Activated T-cell treated with anti-CD3 and anti-CD28 coated beads for 4 hours (primary cell): ENCODE data around the gene DNER.
"Not testable (repeated sequence)": the region's sequence is repeated elsewhere in the genome, so short reads cannot be mapped to it uniquely, and the experiment has no call there.

Source experiments
- DNase-seq: peaks from one replicate; pipeline ENCODE4 v3.0.0-alpha.2; 2020

The DNER gene

GRCh38 chr2:229380101-229380625 lies 334.2 kb downstream of the DNER start:
- DNase-seq: no peak

DNA sequence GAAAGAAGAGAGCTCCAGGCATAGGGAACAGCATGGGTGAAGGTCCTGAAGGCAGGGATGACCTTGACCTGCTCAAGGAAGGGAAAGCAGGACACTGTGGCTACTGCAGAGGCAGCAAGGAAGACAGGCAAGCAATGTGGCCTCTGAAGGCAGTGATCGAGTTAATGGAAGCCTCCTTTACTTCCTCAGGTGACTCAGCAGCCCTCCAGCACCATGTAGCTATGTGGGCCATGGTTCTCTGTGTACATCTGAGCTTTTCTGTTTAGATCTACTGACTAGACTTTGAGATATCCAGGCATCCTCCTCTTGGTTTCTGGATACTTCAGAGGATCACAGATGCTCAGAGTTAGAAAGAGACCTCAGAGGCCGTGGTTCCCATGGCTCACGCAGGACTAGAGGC lies 336.0 kb downstream of the DNER start:
- DNase-seq: no peak

- no peak for DNase-seq
These were observed 337.5 kb downstream of the DNER start for GRCh38 chr2:229376866-229377265.

DNA sequence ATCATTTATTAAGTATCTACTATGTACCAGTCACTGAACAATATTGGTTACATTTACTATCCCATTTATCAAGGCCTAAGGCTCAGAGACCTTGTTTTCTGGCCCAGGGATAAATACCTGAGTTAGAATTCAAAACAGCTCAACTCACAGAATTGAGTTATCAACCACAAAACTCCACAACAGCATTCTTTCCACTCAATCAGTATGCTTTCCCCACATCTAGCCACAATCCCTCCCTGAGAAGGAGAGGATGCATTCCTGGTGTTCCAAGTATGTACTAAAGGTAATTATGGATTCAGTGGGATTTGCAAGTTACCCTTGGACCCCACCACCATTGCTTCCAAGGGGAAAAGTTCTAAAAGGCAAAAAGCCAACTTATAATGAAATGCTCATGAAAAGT lies 339.1 kb downstream of the DNER start:
- no peak for DNase-seq

GRCh38 chr2:229373311-229373710 lies 341.0 kb downstream of the DNER start:
- not testable (repeated sequence) for DNase-seq

GRCh38 chr2:229372207-229372606 lies 342.1 kb downstream of the DNER start:
- DNase-seq: no peak

GRCh38 chr2:229371086-229371485 lies 343.3 kb downstream of the DNER start:
- no peak for DNase-seq

- DNase-seq: no peak
These were observed 343.8 kb downstream of the DNER start for GRCh38 chr2:229370509-229370908.

DNA sequence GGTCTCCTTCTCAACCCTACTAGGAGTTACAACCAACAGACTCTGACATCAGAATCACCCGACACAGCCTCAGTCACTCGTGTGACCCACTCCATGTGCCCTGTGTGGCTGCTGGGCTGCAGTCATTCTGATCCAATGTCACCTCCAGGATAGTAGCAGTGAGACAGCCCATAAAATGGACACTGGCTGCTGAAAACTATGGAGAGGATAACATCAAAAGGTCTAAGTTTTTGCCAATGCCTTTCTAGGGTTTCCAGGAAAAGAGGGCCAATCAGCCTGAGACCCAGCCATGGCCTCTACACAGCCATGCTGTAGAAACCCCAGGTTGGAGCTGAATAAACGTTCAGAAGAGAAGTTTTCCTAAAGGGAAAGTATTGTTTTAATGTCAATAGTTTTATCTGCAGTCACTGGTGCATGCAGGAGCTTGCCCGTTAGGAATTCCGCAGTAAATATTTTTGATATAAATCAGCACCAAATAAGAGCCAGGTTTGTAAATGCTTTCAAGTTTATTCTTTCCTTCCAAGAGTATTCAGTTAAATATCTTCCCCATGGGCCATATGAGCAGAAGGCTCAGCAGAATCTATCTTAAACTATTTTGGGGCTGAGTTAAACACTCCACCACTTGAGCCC lies 351.1 kb downstream of the DNER start:
- DNase-seq: no peak

GRCh38 chr2:229350883-229351282 lies 363.5 kb downstream of the DNER start:
- no peak for DNase-seq

DNA sequence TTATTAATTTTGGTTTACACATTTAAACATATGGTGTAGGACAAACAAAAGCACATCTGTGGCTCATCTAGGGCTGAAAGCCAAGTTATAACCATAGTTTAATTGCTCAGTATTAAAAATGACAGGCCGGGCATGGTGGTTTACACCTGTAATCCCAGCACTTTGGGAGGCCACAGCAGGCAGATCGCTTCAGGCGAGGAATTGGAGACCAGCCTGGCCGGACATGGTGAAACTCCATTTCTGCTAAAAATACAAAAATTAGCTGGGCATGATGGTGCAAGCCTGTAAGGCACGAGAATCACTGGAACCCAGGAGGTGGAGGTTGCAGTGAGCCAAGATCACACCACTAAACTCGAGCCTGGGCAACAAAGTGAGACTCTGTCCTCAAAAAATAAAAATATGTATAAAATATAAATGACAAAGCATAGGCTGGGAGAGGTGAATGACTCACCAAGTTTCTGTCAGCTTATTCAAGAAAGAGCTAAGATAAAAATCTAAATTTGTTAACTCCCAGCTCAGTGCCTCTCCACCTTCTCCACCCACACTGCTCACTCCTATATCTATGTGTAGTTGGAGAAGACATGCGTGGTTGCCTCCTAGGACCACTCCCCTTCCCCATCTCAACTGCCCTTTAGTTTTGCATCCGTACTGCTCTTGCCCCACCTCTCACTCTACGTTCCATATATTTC lies 364.1 kb downstream of the DNER start:
- DNase-seq: no peak

DNA sequence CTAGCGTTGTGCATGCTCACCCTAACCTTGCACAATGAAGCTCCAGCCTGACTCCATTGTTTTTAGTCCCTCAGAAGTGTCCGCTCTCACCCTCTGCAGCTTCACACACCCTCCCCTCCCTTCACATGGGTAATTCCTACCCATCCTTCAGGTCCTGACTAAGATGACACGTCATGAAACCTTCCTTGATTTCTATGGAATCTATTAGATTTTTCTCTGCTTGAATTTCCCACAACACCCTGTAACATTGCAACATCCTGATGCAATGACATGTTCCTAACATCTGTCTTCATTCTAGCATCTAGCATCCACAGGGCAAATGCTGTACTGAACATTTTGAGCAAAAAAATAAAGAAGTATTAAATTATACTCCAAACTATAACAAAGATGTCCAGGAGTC lies 366.2 kb downstream of the DNER start:
- no peak for DNase-seq

GRCh38 chr2:229346816-229347540 lies 367.4 kb downstream of the DNER start:
- DNase-seq: no peak

GRCh38 chr2:229344955-229345354 lies 369.4 kb downstream of the DNER start:
- DNase-seq: no peak

DNA sequence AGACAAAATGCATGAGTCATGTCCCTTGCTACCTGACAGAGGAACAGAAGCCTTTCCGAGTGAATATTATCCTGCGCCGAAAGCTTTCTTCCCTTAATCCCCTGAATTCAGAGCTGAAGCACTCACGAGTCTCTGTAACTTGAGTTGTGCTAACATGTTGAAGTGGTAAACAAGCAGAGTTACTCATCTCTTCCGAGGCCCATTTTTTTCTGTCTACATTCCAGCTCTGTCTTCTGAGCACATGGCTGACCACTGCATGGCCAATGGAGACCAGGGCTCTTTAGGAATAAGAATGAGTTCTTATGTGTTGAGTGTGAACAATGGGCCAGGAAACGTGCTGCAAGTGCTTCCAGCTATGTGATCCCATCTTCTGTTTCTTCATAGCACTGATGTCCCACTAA lies 370.2 kb downstream of the DNER start:
- no peak for DNase-seq

- no peak for DNase-seq
These were observed 370.7 kb downstream of the DNER start for GRCh38 chr2:229343661-229344060.

DNA sequence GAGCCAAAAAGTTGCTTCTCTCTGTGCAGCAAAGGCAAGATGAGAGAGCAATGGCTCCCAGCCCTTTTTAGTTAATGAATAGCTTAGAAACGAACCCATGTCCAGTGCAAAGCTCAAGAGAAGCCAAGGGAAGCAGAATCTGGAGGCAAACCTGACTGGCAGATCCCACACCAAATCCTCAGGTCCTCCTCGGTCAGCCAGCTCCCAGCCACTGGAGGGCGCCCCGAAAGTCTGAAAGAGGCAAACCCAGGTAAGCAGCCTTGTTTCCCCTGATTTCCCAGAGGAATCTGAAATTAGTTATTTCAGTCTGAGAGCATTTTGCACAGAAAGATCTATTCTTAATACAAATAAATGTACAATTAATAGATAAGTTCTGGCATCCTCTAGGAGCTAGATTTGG lies 372.0 kb downstream of the DNER start:
- DNase-seq: no peak

- DNase-seq: no peak
These were observed 374.1 kb downstream of the DNER start for GRCh38 chr2:229340086-229340760.

- DNase-seq: no peak
These were observed 374.7 kb downstream of the DNER start for GRCh38 chr2:229339618-229340017.

GRCh38 chr2:229339171-229339570 lies 375.2 kb downstream of the DNER start:
- not testable (repeated sequence) for DNase-seq

DNA sequence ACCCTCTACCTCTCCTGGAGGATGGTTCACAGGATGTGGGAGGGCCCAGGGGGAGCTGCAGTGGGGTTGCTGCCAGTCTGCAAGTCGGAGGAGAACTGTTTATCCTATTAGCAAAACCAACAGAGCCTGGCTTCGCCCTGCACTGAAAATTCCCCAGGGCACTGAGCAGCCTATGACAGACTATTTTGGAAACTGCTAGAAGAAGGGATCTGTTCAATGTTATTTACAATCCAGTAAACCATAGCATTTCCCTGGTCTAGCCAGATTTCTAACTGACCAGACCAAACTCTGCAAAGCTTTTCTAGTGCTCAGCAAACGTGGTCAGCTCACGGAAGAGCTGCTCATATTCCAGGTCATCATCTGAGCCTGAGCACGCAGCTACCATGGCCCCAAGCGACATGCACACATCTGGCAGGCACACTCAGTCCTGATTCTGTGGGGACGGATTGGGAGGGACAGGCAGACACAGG lies 378.4 kb downstream of the DNER start:
- no peak for DNase-seq

- no peak for DNase-seq
These were observed 379.0 kb downstream of the DNER start for GRCh38 chr2:229335330-229335729.

GRCh38 chr2:229330952-229331351 lies 383.4 kb downstream of the DNER start:
- no peak for DNase-seq
